Karpas-422 (cell line): Measurements from ENCODE around the gene CEACAM8. TPM values are rescaled to one million over a fixed set of nuclear protein-coding genes. Genes with fewer than 3 reads are reported as not detected.
"Not testable (repeated sequence)": the region's sequence is repeated elsewhere in the genome, so short reads cannot be mapped to it uniquely, and the experiment has no call there.

Source experiments
- DNase-seq: peaks from one replicate; pipeline ENCODE4 v3.0.0-alpha.2; 2015
- H2AFZ ChIP-seq: fragments of 200-600 bp; sonication (generic); 2 replicates; pipeline ENCODE4 v1.6.1; 2014; ENCODE audit warnings: antibody characterized with exemption, low read length, mixed read lengths
- H3K27ac ChIP-seq: fragments of 200-600 bp; sonication (generic); 2 replicates; pipeline ENCODE4 v1.5.1; 2014; ENCODE audit warnings: mild to moderate bottlenecking, low read length, moderate library complexity
- H3K27me3 ChIP-seq: fragments of 200-600 bp; sonication (generic); 2 replicates; pipeline ENCODE4 v1.6.1; 2014; ENCODE audit warnings: low read length, mixed read lengths
- H3K36me3 ChIP-seq: fragments of 200-600 bp; sonication (generic); 2 replicates; pipeline ENCODE4 v1.6.1; 2014; ENCODE audit warnings: low read length, mixed read lengths; ENCODE audit not compliant: insufficient read depth
- H3K4me1 ChIP-seq: fragments of 200-600 bp; sonication (generic); 2 replicates; pipeline ENCODE4 v1.6.1; 2014; ENCODE audit warnings: mild to moderate bottlenecking, low read length, mixed read lengths
- H3K4me2 ChIP-seq: fragments of 200-600 bp; sonication (generic); 2 replicates; pipeline ENCODE4 v1.6.1; 2014; ENCODE audit warnings: low read length, low read depth, mild to moderate bottlenecking; ENCODE audit not compliant: poor library complexity, severe bottlenecking
- H3K4me3 ChIP-seq: fragments of 200-600 bp; sonication (generic); 2 replicates; pipeline ENCODE4 v1.5.1; 2014; ENCODE audit warnings: mild to moderate bottlenecking, antibody characterized with exemption, low read length, mixed read lengths
- H3K79me2 ChIP-seq: fragments of 200-600 bp; sonication (generic); 2 replicates; pipeline ENCODE4 v1.6.1; 2014; ENCODE audit warnings: mild to moderate bottlenecking, low read length, mixed read lengths
- H3K9ac ChIP-seq: fragments of 200-600 bp; sonication (generic); 2 replicates; pipeline ENCODE4 v1.6.0; 2014; ENCODE audit warnings: low read length
- H3K9me2 ChIP-seq: fragments of 200-600 bp; sonication (generic), shearing (Covaris generic); replicated peaks from 2 replicates; pipeline ENCODE4 v1.6.0; 2014; ENCODE audit warnings: mild to moderate bottlenecking, low read length, moderate library complexity; ENCODE audit not compliant: insufficient read depth
- H3K9me3 ChIP-seq: fragments of 300-700, 200-600 bp; sonication (generic); 2 replicates; pipeline ENCODE4 v1.6.1; 2014; ENCODE audit warnings: low read length, mixed read lengths
- H4K20me1 ChIP-seq: fragments of 200-600 bp; sonication (generic); 2 replicates; pipeline ENCODE4 v1.6.1; 2014; ENCODE audit warnings: mild to moderate bottlenecking, antibody characterized with exemption, low read length, low read depth; ENCODE audit not compliant: insufficient read depth
- total RNA-seq: library from RNA; depleted of rRNA; stranded (reverse); fragments of >200 nt; shearing (Covaris generic); gene quantifications from 2 replicates; pipeline ENCODE4 v1.2.3, GENCODE V29; 2014; ENCODE audit warnings: low replicate concordance

The CEACAM8 gene
- total RNA-seq, 1 experiment from 2014 or later, result not detected

DNA sequence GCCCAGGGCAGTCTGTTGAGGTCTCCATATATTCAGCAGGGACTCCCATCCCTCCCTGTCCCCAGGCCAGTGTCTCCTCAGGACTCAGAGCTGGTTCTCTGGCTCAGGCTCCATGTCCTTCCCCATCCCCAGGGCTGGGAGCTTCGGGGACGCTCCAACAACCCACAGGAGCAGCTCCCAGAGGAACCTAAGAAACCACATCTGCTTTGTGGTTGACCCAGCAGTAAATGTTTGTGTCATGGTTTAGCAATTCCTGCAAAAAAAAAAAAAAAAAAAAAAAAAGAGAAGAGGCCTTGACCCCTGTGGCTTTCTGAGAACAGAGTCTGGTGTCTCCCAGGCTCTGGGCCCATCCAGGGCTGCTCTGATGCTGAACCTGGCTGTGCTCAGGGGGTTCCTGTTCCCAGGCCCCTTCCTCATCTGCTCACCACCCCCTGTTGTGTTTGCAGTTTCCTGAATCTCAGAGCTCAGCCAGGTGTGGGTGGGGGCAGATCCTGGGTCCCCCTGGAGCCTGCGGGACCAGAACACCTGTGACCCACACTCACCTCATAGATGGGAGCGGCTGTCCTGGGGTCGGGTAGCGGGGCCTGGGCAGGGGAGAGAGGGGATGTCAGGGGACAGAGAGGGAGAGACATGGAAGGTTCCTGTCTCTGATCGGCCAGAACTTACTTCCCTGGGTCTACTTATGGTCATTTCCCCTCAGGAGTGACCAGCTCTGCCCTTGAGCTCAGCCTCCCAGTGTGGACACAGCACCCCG, 41.3 kb downstream of the CEACAM8 start:
- no peaks in the 10 kb centered on the region for H3K27me3 ChIP-seq
- H3K27ac ChIP-seq, result no peak overlapping the region
- no peak overlapping the region for H2AFZ ChIP-seq
- H3K9me3 ChIP-seq, result no peaks in the 10 kb centered on the region
- no peak overlapping the region for H3K9ac ChIP-seq
- no peaks in the 10 kb centered on the region for H4K20me1 ChIP-seq
- no peaks in the 10 kb centered on the region for H3K36me3 ChIP-seq
- H3K4me1 ChIP-seq, result peaks cover 3% of the 10 kb centered on the region
- no peaks in the 10 kb centered on the region for H3K9me2 ChIP-seq
- no peak overlapping the region for H3K4me3 ChIP-seq
- no peaks in the 10 kb centered on the region for H3K79me2 ChIP-seq
- DNase-seq, result no peak
- H3K4me2 ChIP-seq, result no peak overlapping the region

DNA sequence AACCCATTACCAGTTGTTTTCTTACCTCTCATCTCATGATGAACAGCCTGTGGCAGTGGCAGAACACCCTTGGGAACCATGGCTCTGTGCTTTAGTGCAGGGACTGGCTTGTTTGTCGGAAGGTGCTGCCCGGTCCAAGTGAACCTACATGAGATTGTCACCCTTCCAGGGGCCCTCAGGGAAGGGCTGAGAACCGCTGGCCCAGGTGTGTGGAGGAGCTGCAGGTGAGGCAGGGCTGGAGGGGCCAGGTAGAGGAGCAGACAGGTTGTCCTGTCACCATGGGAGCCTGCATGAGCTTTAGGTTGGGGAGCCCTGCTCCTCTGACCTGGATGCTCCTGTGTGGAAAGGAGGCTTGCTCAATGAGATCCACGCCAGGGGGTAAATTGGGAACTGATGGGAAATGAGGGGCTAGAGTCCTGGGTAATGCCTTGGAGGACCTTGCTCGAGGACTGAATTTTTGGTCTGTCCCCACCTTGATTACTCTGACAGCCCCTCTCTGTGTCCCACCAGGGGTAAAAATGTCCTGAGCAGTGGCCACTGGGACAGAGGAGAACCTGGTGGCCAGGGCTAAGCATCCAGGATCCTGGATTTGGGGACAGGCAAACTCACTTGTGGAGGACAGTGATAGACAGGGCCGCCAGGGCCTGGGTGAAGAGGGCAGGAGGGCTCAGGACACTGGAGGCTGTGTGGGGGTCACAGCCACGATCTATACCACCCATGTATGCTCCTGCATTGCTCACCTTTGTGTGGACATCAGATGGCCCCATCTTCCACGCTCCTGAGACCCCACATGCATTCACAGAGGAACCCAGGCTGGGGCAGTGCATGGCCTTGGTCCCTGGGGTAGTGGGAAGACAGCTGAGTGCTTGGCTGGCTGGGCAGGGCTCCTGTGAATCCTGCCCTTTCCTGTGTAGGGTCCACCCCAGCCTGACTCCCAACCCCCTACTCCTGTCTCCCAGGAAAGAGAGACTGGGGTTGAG, 42.3 kb downstream of the CEACAM8 start:
- H3K4me3 ChIP-seq, result no peak overlapping the region
- no peak for DNase-seq

DNA sequence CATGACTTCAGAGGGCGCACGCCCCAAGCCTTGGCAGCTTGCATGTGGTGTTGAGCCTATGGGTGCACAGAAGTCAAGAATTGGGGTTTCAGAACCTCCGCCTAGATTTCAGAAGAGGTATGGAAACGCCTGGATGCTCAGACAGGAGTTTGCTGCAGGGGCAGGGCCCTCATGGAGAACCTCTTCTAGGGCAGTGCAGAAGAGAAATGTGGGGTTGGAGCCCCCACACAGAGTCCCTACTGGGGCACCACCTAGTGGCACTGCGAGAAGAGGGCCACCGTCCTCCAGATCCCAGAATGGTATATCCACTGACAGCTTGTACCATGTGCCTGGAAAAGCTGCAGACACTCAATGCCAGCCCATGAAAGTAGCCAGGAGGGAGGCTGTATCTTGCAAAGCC, 44.2 kb downstream of the CEACAM8 start:
- not testable (repeated sequence) for H3K36me3 ChIP-seq, H3K9me2 ChIP-seq, H3K4me1 ChIP-seq, H3K27me3 ChIP-seq, H3K9ac ChIP-seq, H4K20me1 ChIP-seq, DNase-seq, H3K4me3 ChIP-seq, H3K79me2 ChIP-seq, H2AFZ ChIP-seq, H3K4me2 ChIP-seq, H3K9me3 ChIP-seq, H3K27ac ChIP-seq

More for the DNA sequence above, 42.3 kb downstream of the CEACAM8 start:
- H4K20me1 ChIP-seq, result no peaks in the 10 kb centered on the region
- H3K79me2 ChIP-seq, result no peaks in the 10 kb centered on the region
- no peak overlapping the region for H2AFZ ChIP-seq
- H3K4me2 ChIP-seq, result no peak overlapping the region
- H3K27me3 ChIP-seq, result no peaks in the 10 kb centered on the region
- H3K9ac ChIP-seq, result no peak overlapping the region
- no peaks in the 10 kb centered on the region for H3K4me1 ChIP-seq
- no peaks in the 10 kb centered on the region for H3K9me2 ChIP-seq
- H3K9me3 ChIP-seq, result no peaks in the 10 kb centered on the region
- no peak overlapping the region for H3K27ac ChIP-seq
- H3K36me3 ChIP-seq, result no peaks in the 10 kb centered on the region

DNA sequence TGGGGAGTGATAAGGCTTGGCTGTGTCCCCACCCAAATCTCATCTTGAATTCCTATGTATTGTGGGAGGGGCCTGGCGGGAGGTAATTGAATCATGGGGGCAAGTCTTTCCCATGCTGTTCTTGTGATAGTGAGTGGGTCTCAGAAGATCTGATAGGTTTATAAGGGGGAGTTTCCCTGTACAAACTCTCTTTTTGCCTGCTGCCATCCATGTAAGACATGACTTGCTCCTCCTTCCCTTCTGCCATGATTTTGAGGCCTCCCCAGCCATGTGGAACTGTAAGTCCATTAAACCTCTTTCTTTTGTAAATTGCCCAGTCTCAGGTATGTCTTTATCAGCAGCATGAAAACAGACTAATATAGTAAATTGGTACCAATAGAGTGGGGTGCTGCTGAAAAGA, 45.7 kb downstream of the CEACAM8 start:
- H3K9me2 ChIP-seq, H3K27ac ChIP-seq, H3K9ac ChIP-seq, H3K4me1 ChIP-seq, H2AFZ ChIP-seq, H3K4me3 ChIP-seq, H3K36me3 ChIP-seq, H3K4me2 ChIP-seq, H3K79me2 ChIP-seq, H3K9me3 ChIP-seq, H4K20me1 ChIP-seq, H3K27me3 ChIP-seq, DNase-seq: not testable (repeated sequence)

DNA sequence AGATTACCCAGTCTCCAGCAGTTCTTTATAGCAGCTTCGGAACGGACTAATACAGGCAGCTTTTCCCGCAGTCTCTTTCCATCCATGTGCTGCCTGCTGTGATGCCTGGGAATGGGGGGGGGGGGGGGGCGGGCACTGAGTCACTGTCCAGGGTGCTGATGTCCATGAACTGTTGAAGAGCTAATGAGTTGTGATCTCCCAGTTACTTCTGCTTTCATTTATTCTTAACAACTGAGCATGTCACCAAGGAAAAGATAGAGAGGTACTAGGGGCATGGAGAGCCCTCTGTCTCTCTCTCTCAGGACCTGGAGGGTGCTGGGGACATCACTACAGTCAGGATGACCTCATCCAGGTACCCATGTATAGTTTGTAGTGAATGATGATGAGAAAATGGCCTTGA, 46.2 kb downstream of the CEACAM8 start:
- no peak for DNase-seq
- H2AFZ ChIP-seq, result no peak overlapping the region
- H3K4me1 ChIP-seq, result peaks cover 5% of the 10 kb centered on the region
- no peaks in the 10 kb centered on the region for H3K9me2 ChIP-seq
- H3K4me2 ChIP-seq, result no peak overlapping the region
- no peaks in the 10 kb centered on the region for H3K9me3 ChIP-seq
- no peak overlapping the region for H3K4me3 ChIP-seq
- no peak overlapping the region for H3K9ac ChIP-seq
- no peaks in the 10 kb centered on the region for H3K79me2 ChIP-seq
- no peaks in the 10 kb centered on the region for H3K27me3 ChIP-seq
- no peaks in the 10 kb centered on the region for H4K20me1 ChIP-seq
- H3K36me3 ChIP-seq, result no peaks in the 10 kb centered on the region
- H3K27ac ChIP-seq, result no peak overlapping the region

DNA sequence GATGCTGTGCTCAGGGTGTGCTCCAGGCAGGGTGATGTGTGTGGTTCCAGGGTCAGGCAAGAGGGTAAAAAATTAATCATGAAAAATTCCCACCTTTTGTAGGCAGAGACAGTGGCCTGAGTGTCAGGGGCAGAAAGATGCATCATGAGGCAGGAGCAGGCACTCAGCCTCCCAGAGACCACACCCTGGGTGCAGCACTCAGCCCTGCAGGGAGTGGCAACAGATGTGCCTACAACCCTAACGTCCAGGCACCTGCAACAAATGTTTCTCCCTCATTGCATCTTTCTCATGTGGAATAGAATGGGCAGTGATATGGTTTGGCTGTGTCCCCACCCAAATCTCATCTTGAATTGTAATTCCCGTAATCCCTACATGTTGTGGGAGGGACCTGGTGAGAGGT, 46.8 kb downstream of the CEACAM8 start:
- DNase-seq, result no peak
- H3K4me1 ChIP-seq, result peaks cover 5% of the 10 kb centered on the region
- no peak overlapping the region for H3K9ac ChIP-seq
- no peak overlapping the region for H2AFZ ChIP-seq
- no peak overlapping the region for H3K4me2 ChIP-seq
- H3K9me2 ChIP-seq, result no peaks in the 10 kb centered on the region
- no peaks in the 10 kb centered on the region for H3K9me3 ChIP-seq
- no peaks in the 10 kb centered on the region for H3K27me3 ChIP-seq
- H3K27ac ChIP-seq, result no peak overlapping the region
- no peak overlapping the region for H3K4me3 ChIP-seq
- H3K36me3 ChIP-seq, result no peaks in the 10 kb centered on the region
- H3K79me2 ChIP-seq, result no peaks in the 10 kb centered on the region
- no peaks in the 10 kb centered on the region for H4K20me1 ChIP-seq

DNA sequence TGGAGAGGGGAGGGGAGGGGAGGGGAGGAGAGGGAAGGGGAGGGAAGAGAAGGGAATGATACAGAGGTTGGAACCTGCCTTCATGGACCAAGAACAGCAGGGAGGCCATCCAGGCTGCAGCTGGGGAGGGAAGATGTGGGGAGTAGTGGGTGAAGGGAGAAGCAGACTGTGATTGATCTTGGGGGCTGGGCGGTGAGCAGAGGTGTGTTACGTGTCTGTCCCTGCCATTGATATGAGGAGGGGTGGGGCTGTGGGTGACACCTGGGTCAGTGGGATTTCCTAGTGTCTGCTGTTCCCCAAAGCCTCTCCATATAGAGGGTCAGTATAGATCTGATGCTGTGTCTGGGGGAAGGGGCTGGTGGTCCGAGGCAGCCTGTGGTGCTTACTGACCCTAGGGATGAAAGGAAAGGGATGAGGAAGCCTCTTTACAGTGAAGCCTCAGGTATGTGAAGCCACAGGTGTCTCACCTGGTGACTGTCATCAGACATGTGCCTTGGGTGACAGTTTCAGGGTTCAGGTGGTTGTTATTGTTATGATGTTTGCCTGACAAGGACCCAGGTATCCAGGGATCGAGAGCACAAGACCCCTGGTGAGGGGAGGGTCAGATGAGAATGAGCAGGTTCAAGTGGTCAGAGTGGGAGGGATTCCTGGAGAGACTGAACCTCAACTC, 47.8 kb downstream of the CEACAM8 start:
- Histone ChIP-seq H3K27me3 (no peaks in the 10 kb centered on the region), H4K20me1 (no peaks in the 10 kb centered on the region), H3K9me3 (no peaks in the 10 kb centered on the region), H3K79me2 (no peaks in the 10 kb centered on the region), H3K4me1 (peaks cover 5% of the 10 kb centered on the region), H3K36me3 (no peaks in the 10 kb centered on the region), H3K27ac (no peak overlapping the region), H3K9me2 (no peaks in the 10 kb centered on the region), H2AFZ (no peak overlapping the region), H3K9ac (no peak overlapping the region), H3K4me2 (no peak overlapping the region), H3K4me3 (no peak overlapping the region)
- DNase-seq, result no peak

DNA sequence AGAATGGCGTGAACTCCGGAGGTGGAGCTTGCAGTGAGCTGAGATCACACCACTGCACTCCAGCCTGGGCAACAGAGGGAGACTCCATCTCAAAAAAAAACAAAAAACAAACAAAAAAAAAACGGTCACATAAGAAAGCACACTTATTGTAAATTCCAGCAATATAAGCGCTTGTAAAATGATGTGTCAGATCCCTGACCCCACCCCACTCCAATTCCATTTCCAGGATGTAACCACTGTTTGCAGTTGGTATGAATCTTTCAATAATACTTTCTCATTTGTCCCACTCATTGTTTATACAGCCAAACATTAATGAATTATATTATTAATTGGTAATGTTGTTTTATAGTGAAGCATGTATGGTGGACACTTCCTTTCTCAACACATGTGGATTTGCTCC, 50.6 kb downstream of the CEACAM8 start:
- H3K27me3 ChIP-seq, result no peaks in the 10 kb centered on the region
- no peak overlapping the region for H3K4me2 ChIP-seq
- peaks cover 5% of the 10 kb centered on the region for H3K4me1 ChIP-seq
- no peak overlapping the region for H3K4me3 ChIP-seq
- no peak overlapping the region for H3K9ac ChIP-seq
- H4K20me1 ChIP-seq, result no peaks in the 10 kb centered on the region
- H2AFZ ChIP-seq, result no peak overlapping the region
- H3K9me2 ChIP-seq, result no peaks in the 10 kb centered on the region
- no peaks in the 10 kb centered on the region for H3K9me3 ChIP-seq
- H3K79me2 ChIP-seq, result no peaks in the 10 kb centered on the region
- no peaks in the 10 kb centered on the region for H3K36me3 ChIP-seq
- H3K27ac ChIP-seq, result no peak overlapping the region
- no peak for DNase-seq
